Panc1 (cell line): Measurements from ENCODE around the gene ANXA3. TPM values are rescaled to one million over a fixed set of nuclear protein-coding genes. Genes with fewer than 3 reads are reported as not detected.

ENCODE experiments used
- ATAC-seq: fragments of 200-7000 bp; cut with Tn5 transposase; 2 replicates; pipeline ENCODE4 v1.9.1; 2020; ENCODE audit warnings: mild to moderate bottlenecking, moderate library complexity
- BruUV-seq: library from RNA; stranded (reverse); fragments of 400-500 nt; replicated peaks from 2 replicates; lab custom pipeline; 2021; lab: Mats Ljungman, UMichigan
- CTCF ChIA-PET: fragments of 300-600 bp; sonication (Branson Sonifier 250); formaldehyde crosslinking; loops from one replicate; lab custom pipeline; 2022; ENCODE audit warnings: antibody characterized with exemption; lab: Charles Lee
- POLR2A ChIA-PET: fragments of 300-600 bp; sonication (Branson Sonifier 250); formaldehyde crosslinking; loops from one replicate; lab custom pipeline; 2022; ENCODE audit warnings: antibody characterized with exemption; lab: Charles Lee
- DNase-seq: peaks from one replicate; pipeline ENCODE4 v3.0.0-alpha.2; 2010; ENCODE audit warnings: low read depth, low spot score
- H3K27ac ChIP-seq: 2 replicates; pipeline ENCODE4 v1.5.1; 2011; ENCODE audit warnings: mild to moderate bottlenecking, low read length, inconsistent platforms
- H3K27me3 ChIP-seq: fragments of 200-500 bp; sonication (Bioruptor generic); 2 replicates; pipeline ENCODE4 v1.6.0; 2014; ENCODE audit warnings: low read length, inconsistent platforms; ENCODE audit not compliant: control insufficient read depth, insufficient read depth
- H3K36me3 ChIP-seq: fragments of 200-500 bp; sonication (Bioruptor generic); 2 replicates; pipeline ENCODE4 v1.5.1; 2014; ENCODE audit warnings: inconsistent platforms, mild to moderate bottlenecking, low read length, moderate library complexity; ENCODE audit not compliant: control insufficient read depth, insufficient read depth
- H3K4me1 ChIP-seq: 2 replicates; pipeline ENCODE4 v1.5.1; 2011; ENCODE audit warnings: inconsistent platforms, mild to moderate bottlenecking, low read length, moderate library complexity; ENCODE audit not compliant: control insufficient read depth, insufficient read depth
- H3K4me3 ChIP-seq, 2 experiments: 2 replicates each; pipeline ENCODE4 v1.5.1; 2011 to 2012; ENCODE audit warnings: low read depth in 2 of 2, low read length in 2 of 2, mild to moderate bottlenecking in 2 of 2, inconsistent platforms in 1 of 2, moderate library complexity in 1 of 2
- H3K9me3 ChIP-seq: fragments of 200-500 bp; sonication (Bioruptor generic); 2 replicates; pipeline ENCODE4 v1.5.1; 2014; ENCODE audit warnings: low read depth, mild to moderate bottlenecking, inconsistent platforms, low read length, moderate library complexity; ENCODE audit not compliant: control insufficient read depth, insufficient read depth
- CTCF ChIP-seq: fragments of 450-650 bp; IDR thresholded peaks from 2 replicates; pipeline ENCODE4 v1.5.1; 2017; ENCODE audit warnings: mild to moderate bottlenecking
- POLR2AphosphoS5 ChIP-seq: IDR thresholded peaks from 2 replicates; pipeline ENCODE4 v1.6.1; 2012; ENCODE audit warnings: mild to moderate bottlenecking, low read depth, low read length, moderate library complexity
- REST ChIP-seq, 2 experiments: IDR thresholded peaks; 2 replicates each; pipeline ENCODE4 v1.6.1; 2011 to 2012; ENCODE audit warnings: low read depth in 2 of 2, control low read depth in 1 of 2, low read length in 1 of 2, mild to moderate bottlenecking in 1 of 2, moderate library complexity in 1 of 2; ENCODE audit not compliant: insufficient read depth in 1 of 2
- SIN3A ChIP-seq: IDR thresholded peaks from 2 replicates; pipeline ENCODE4 v1.6.1; 2012; ENCODE audit warnings: low read depth, mild to moderate bottlenecking, low read length, moderate library complexity, borderline replicate concordance; ENCODE audit not compliant: insufficient read depth
- TCF7L2 ChIP-seq: IDR thresholded peaks from 2 replicates; pipeline ENCODE4 v1.6.1; 2011; ENCODE audit warnings: mild to moderate bottlenecking, low read depth, low read length, inconsistent platforms
- in situ Hi-C: cut with HindIII; loops from 2 replicates; pipeline ENCODE4 v1.10.0; 2016; ENCODE audit warnings: low sequenced_read_pairs, low pct_unique_long_range_greater_than_20kb
- intact Hi-C: fragments of 100-400 bp; cut with micrococcal nuclease; formaldehyde crosslinking; loops from one replicate; pipeline ENCODE4 v1.10.0; 2022; ENCODE audit not compliant: unreplicated experiment
- total RNA-seq: library from RNA; stranded (reverse); gene quantifications from one replicate; pipeline ENCODE4 v1.2.1, GENCODE V29; 2021; ENCODE audit not compliant: unreplicated experiment

Gene ANXA3
- total RNA-seq, 1 experiment from 2014 or later = 1.5 TPM

GRCh38 chr4:78509043-78509442, 42.5 kb upstream of the ANXA3 start:
- Histone ChIP-seq H3K27ac (no peak overlapping the region), H3K4me1 (no peaks in the 10 kb centered on the region), H3K9me3 (no peaks in the 10 kb centered on the region), H3K27me3 (no peaks in the 10 kb centered on the region), H3K36me3 (no peaks in the 10 kb centered on the region), H3K4me3 (no peak overlapping the region)
- ChIA-PET CTCF (no interaction called here), POLR2A (no interaction called here)
- intact Hi-C loops (no loop called here), in situ Hi-C loops (no loop called here)
- TF ChIP-seq TCF7L2 (no peak), REST (IDR thresholded peaks at IDR 0.05; ENCODE audit: insufficient read depth in 1 of 2, low read depth in 2 of 2, low read length in 1 of 2) (no peak), SIN3A (no peak), CTCF (no peak), POLR2AphosphoS5 (no peak)
- DNase-seq = no peak
- no TSS peak for BruUV-seq
- ATAC-seq = no peak

- intact Hi-C loops (loop anchor here (5.0 kb wide), 1 partner anchor 453 kb away; the partner anchor contains the start of gene FRAS1), in situ Hi-C loops (no loop called here)
- Histone ChIP-seq H3K4me3 (no peak overlapping the region), H3K27me3 (no peaks in the 10 kb centered on the region), H3K36me3 (no peaks in the 10 kb centered on the region), H3K27ac (no peak overlapping the region), H3K4me1 (no peaks in the 10 kb centered on the region), H3K9me3 (no peaks in the 10 kb centered on the region)
- TF ChIP-seq SIN3A (no peak), POLR2AphosphoS5 (no peak), REST (IDR thresholded peaks at IDR 0.05; ENCODE audit: insufficient read depth in 1 of 2, low read depth in 2 of 2, low read length in 1 of 2) (no peak)
- no TSS peak for BruUV-seq
- CTCF ChIA-PET = no interaction called here
- POLR2A ChIA-PET = no interaction called here
- DNase-seq (no peak), ATAC-seq (no peak)
Measured at GRCh38 chr4:78510108-78510507, 41.5 kb upstream of the ANXA3 start.
